ENCODE data around the gene SLIT3. TPM values are rescaled to one million over a fixed set of nuclear protein-coding genes. Genes with fewer than 3 reads are reported as not detected.

Gene SLIT3
- total RNA-seq, 2 experiments from 2014 or later = not detected

DNA sequence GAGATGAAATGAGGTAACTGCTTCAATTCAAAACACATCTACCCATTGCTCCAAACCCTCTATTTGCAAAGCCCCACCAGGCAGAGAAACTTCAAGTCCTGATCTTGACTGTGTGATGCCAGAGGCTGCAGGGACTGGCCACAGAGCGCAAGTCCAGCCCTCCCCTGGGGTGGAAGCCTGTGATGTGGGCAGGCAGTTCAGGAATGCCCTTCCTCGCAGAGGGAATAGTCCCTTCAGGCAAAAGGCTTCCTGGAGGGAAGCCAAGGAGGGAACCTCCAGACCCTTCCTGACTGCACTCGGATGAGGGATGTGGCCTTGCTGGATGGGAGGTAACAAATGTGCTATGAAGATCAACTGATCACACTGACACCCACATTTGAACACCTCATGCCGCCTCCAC is 131.2 kb downstream of the SLIT3 start:
- no peak overlapping the region for H3K27ac Mint-ChIP-seq
- peaks cover 0 to 10% of the 10 kb centered on the region in 2 experiments for H3K9me3 ChIP-seq (ENCODE audit: control insufficient read depth in 1 of 2, insufficient read depth in 1 of 2, low read length in 2 of 2)
- no peaks in the 10 kb centered on the region for H3K4me1 Mint-ChIP-seq (ENCODE audit: low read depth)
- H3K9me3 Mint-ChIP-seq = peaks cover 9% of the 10 kb centered on the region
- intact Hi-C loops (cut with DNase I, micrococcal nuclease) = no loop called here
- peaks cover 0 to 5% of the 10 kb centered on the region in 2 experiments for H3K27me3 ChIP-seq (ENCODE audit: control insufficient read depth in 1 of 2, insufficient read depth in 2 of 2, low read length in 2 of 2)
- ChIA-PET CTCF (no interaction called here), POLR2A (no interaction called here)
- ATAC-seq (ENCODE audit: poor library complexity) (no peak), DNase-seq (no peak)
- no peak overlapping the region for H3K27ac ChIP-seq (ENCODE audit: low read depth in 1 of 2, low read length in 2 of 2)
- no peaks in the 10 kb centered on the region for H3K36me3 ChIP-seq (ENCODE audit: insufficient read depth, low read length)
- H3K4me3 ChIP-seq (ENCODE audit: low read length) = no peak overlapping the region
- TF ChIP-seq, protein P1, sequence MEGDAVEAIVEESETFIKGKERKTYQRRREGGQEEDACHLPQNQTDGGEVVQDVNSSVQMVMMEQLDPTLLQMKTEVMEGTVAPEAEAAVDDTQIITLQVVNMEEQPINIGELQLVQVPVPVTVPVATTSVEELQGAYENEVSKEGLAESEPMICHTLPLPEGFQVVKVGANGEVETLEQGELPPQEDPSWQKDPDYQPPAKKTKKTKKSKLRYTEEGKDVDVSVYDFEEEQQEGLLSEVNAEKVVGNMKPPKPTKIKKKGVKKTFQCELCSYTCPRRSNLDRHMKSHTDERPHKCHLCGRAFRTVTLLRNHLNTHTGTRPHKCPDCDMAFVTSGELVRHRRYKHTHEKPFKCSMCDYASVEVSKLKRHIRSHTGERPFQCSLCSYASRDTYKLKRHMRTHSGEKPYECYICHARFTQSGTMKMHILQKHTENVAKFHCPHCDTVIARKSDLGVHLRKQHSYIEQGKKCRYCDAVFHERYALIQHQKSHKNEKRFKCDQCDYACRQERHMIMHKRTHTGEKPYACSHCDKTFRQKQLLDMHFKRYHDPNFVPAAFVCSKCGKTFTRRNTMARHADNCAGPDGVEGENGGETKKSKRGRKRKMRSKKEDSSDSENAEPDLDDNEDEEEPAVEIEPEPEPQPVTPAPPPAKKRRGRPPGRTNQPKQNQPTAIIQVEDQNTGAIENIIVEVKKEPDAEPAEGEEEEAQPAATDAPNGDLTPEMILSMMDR (IDR thresholded peaks at IDR 0.05) = no peak
- no peak overlapping the region for H3K4me3 Mint-ChIP-seq
- H3K4me1 ChIP-seq (ENCODE audit: insufficient read depth, low read length) = no peaks in the 10 kb centered on the region
- peaks cover 27% of the 10 kb centered on the region for H3K27me3 Mint-ChIP-seq
- no peaks in the 10 kb centered on the region for H3K36me3 Mint-ChIP-seq (ENCODE audit: low read depth)

DNA sequence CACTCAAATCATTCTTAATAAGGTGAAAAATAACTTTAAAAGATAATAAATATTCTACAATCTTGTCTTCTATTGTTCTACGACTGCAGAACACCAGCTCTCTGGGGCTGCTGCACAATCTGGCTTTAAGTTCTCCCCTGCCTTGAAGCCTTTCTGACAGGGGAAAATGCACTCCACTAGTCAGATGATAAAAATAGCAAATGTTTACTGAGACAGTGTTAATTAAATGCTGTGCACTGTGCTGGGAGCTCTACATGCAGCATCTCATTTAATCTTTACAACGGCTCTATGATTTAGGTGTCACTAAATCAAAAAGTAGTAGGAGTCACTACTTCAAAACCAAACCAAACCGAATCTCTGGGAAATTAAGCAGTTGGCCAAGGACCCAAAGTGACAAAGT is 132.7 kb downstream of the SLIT3 start:
- Histone ChIP-seq H3K36me3 (ENCODE audit: insufficient read depth, low read length) (no peaks in the 10 kb centered on the region), H3K4me1 (ENCODE audit: insufficient read depth, low read length) (no peaks in the 10 kb centered on the region), H3K27me3 (ENCODE audit: control insufficient read depth in 1 of 2, insufficient read depth in 2 of 2, low read length in 2 of 2) (peaks cover 0 to 5% of the 10 kb centered on the region in 2 experiments), H3K9me3 (ENCODE audit: control insufficient read depth in 1 of 2, insufficient read depth in 1 of 2, low read length in 2 of 2) (peaks cover 0 to 14% of the 10 kb centered on the region in 2 experiments), H3K27ac (ENCODE audit: low read depth in 1 of 2, low read length in 2 of 2) (no peak overlapping the region), H3K4me3 (ENCODE audit: low read length) (no peak overlapping the region)
- TF ChIP-seq, protein P1 (IDR thresholded peaks at IDR 0.05) = no peak
- Mint-ChIP-seq H3K9me3 (peaks cover 9% of the 10 kb centered on the region), H3K4me3 (no peak overlapping the region), H3K4me1 (ENCODE audit: low read depth) (no peaks in the 10 kb centered on the region), H3K36me3 (ENCODE audit: low read depth) (no peaks in the 10 kb centered on the region), H3K27ac (no peak overlapping the region), H3K27me3 (peaks cover 27% of the 10 kb centered on the region)
- CTCF ChIA-PET = no interaction called here
- POLR2A ChIA-PET = no interaction called here
- DNase-seq (no peak), ATAC-seq (ENCODE audit: poor library complexity) (no peak)
- intact Hi-C loops (cut with DNase I, micrococcal nuclease) = no loop called here

DNA sequence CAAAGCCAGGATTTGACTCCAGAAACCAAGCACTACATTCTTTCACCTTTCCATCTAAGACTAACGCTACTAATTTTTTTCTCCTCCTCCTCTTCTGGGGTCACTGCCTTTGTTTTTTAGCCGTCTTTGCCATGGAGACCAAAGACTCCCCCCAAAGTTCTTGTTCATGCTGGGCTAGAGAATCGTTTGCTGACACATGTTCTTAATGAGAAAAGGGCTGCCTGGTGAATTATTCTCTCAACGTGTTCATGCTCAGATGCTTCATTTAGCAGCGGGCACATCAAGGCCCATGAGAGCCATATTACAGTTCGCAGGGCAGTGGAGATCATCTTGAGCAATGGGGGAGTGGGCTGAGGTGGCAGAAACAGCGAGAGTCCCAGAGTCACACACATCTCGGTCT is 134.9 kb downstream of the SLIT3 start:
- no peak overlapping the region for H3K4me3 ChIP-seq (ENCODE audit: low read length)
- POLR2A ChIA-PET = no interaction called here
- peaks cover 28% of the 10 kb centered on the region for H3K27me3 Mint-ChIP-seq
- TF ChIP-seq, protein P1 (IDR thresholded peaks at IDR 0.05) = no peak
- H3K9me3 Mint-ChIP-seq = peaks cover 5% of the 10 kb centered on the region
- no peaks in the 10 kb centered on the region for H3K4me1 Mint-ChIP-seq (ENCODE audit: low read depth)
- no peak overlapping the region for H3K27ac Mint-ChIP-seq
- H3K4me3 Mint-ChIP-seq = no peak overlapping the region
- ATAC-seq (ENCODE audit: poor library complexity) (no peak), DNase-seq (no peak)
- H3K27me3 ChIP-seq (ENCODE audit: control insufficient read depth in 1 of 2, insufficient read depth in 2 of 2, low read length in 2 of 2) = peaks cover 0 to 5% of the 10 kb centered on the region in 2 experiments
- H3K36me3 Mint-ChIP-seq (ENCODE audit: low read depth) = no peaks in the 10 kb centered on the region
- intact Hi-C loops (cut with DNase I, micrococcal nuclease) = no loop called here
- peaks cover 0 to 14% of the 10 kb centered on the region in 2 experiments for H3K9me3 ChIP-seq (ENCODE audit: control insufficient read depth in 1 of 2, insufficient read depth in 1 of 2, low read length in 2 of 2)
- no peaks in the 10 kb centered on the region for H3K36me3 ChIP-seq (ENCODE audit: insufficient read depth, low read length)
- H3K27ac ChIP-seq (ENCODE audit: low read depth in 1 of 2, low read length in 2 of 2) = no peak overlapping the region
- H3K4me1 ChIP-seq (ENCODE audit: insufficient read depth, low read length) = no peaks in the 10 kb centered on the region
- CTCF ChIA-PET = no interaction called here
